Pancreas (tissue), 10 donors: ENCODE measurements around the gene ANKRD34A. TPM values are rescaled to one million over a fixed set of nuclear protein-coding genes. Genes with fewer than 3 reads are reported as not detected.
A peak's percentile ranks its signal among the peaks of the same experiment; 100 is the strongest.

Experiments
- ATAC-seq, 4 donors: fragments of 200-7000 bp; cut with Tn5 transposase; one replicate each; pipeline versions ENCODE4 v1.8.0 to v1.9.1; 2020; ENCODE audit warnings: mild to moderate bottlenecking in 4 of 4, moderate library complexity in 4 of 4
- DNase-seq, 6 donors: peaks; one replicate each; pipeline ENCODE4 v3.0.0-alpha.2; 2020
- FAIRE-seq: peaks from 2 replicates; lab custom pipeline; 2012; peaks lifted over from hg19 to GRCh38; lab: Jason Lieb, UNC
- H3K27ac ChIP-seq, 4 donors: fragments of 200-600 bp; sonication (generic); 1 replicate in 3 of 4; 2 replicates in 1 of 4; pipeline versions ENCODE4 v1.5.0 to v1.8.0; 2020
- H3K27me3 ChIP-seq, 4 donors: fragments of 200-600 bp; one replicate each; pipeline ENCODE4 v1.8.0; 2021
- H3K36me3 ChIP-seq, 3 donors: fragments of 200-600 bp; sonication (generic) in 1 of 3; one replicate each; pipeline versions ENCODE4 v1.5.0 to v1.8.0; 2020 to 2021
- H3K4me1 ChIP-seq, 3 donors: fragments of 200-600 bp; one replicate each; pipeline ENCODE4 v1.8.0; 2021
- H3K4me3 ChIP-seq, 4 donors: fragments of 200-600 bp; sonication (generic) in 2 of 4; one replicate each; pipeline versions ENCODE4 v1.5.0 to v1.8.0; 2020 to 2021
- H3K9me3 ChIP-seq, 4 donors: fragments of 200-600 bp; one replicate each; pipeline ENCODE4 v1.8.0; 2021
- CTCF ChIP-seq, 4 donors: fragments of 200-600 bp; sonication (generic) in 3 of 4; IDR thresholded peaks; one replicate each; pipeline versions ENCODE4 v1.5.0 to v1.8.0; 2021; ENCODE audit warnings: antibody characterized with exemption in 4 of 4
- WGBS, 2 donors: extraction: QIAGEN DNeasy Blood & Tissue Kit; methylation state at CpG; one replicate each; pipeline ENCODE4 v1.1.7; 2013; 5-methylcytosine and 5-hydroxymethylcytosine counted together
- intact Hi-C, 3 donors: fragments of 100-400 bp; cut with DNase I; formaldehyde crosslinking; loops; one replicate each; pipeline versions ENCODE4 v1.11.1 to v1.14.2; 2022
- polyA plus RNA-seq, 2 donors: library from polyadenylated mRNA; stranded (reverse); fragments of 200-250 nt; gene quantifications; one replicate each; pipeline ENCODE4 v1.2.3, GENCODE V29; 2013
- total RNA-seq, 6 donors: library from RNA; stranded (reverse); fragmentation: NEBNext Ultra II Directional in 4 of 6; extraction: Animal tissue kit (Norgen Biotek cat#: 25700) in 4 of 6; gene quantifications; one replicate each; pipeline versions ENCODE4 v1.2.1 to v1.2.4, GENCODE V29; 2021 to 2023
- donor health status: healthy with polysubstance abuse.
- donor health status: DM: no; HTN: no; CAD: no; lungs with moderate emphysema.
- donor health status: DM: no; HTN: no; CAD: no.
- donor health status: control.
- donor health status: control.
- donor health status: Bipolar disorder and iron deficiency.
- donor health status: DM: yes; HTN: yes; CAD: no.
- donor health status: DM: no; HTN: no; CAD: no.
- donor health status: DM: no; HTN: no; CAD: no.
- donor health status: DM: yes; HTN: yes; CAD: no.

Gene ANKRD34A
- total and polyA plus RNA-seq, 8 donors, result 0.04 to 0.38 (median 0.23) TPM

DNA sequence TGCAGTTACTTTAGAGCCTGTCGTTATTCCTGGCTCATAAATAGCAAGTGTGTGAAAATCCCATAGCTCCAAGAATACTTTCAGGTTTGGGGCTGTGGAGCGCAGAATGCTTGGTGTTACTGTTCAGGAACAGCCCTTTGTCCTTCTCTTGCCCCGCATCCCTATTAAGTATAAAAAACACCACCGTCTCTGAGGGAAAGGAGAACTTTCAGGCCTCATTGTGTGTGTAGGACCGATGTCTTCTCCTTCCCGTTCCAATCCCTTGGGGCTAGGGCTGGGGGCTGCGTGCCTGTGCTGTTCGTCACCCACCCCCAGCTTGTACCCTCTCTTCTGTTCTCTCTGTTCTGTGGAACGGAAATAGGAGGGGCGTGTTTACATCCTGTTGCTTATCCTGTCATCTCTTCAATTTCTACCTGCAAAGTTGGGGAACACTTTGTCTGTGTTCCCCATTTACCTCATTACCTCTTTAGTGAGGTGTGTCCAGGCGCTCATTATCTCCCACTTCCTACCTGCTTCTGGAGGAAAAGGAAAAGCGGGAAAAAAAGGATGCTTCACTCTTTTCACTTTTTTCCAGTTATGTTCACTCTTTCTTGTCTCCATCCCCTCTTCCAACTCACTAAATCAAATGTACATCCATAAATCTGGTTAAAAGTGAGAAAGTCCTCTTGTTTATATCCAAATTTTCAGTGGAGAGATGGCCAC is 32.8 kb upstream of the ANKRD34A start:
- no peak for FAIRE-seq
- Histone ChIP-seq H3K36me3 (peaks cover 0 to 41% (median 20%) of the 10 kb centered on the region in 3 donors), H3K4me1 (peaks cover 16 to 39% (median 19%) of the 10 kb centered on the region in 3 donors), H3K27ac (peak overlapping the region; percentile 57 to 96 (median 89)), H3K27me3 (no peaks in the 10 kb centered on the region), H3K4me3 (peak overlapping the region in 3 of 4 donors; percentile 57 to 93 (median 69)), H3K9me3 (no peaks in the 10 kb centered on the region)
- no peak for TF ChIP-seq CTCF (IDR thresholded peaks at IDR 0.05)
- 16% methylated on average over 12 of the region's 12 CpGs for WGBS, 2 donors
- DNase-seq, result peak in 3 of 6 donors; percentile 35 to 37 (median 35)
- intact Hi-C loops, result no loop called here
- ATAC-seq, result peak in 3 of 4 donors; percentile 0 to 10 (median 7)

GRCh38 chr1:145996433-145997015 is 32.1 kb upstream of the ANKRD34A start, which contains the start of gene TXNIP:
Gene TXNIP, minus strand, starts transcription at chr1:145996579. Its CDS starts 313 bp downstream, at chr1:145996266.
- no peak for TF ChIP-seq CTCF (IDR thresholded peaks at IDR 0.05)
- peaks cover 16 to 46% (median 19%) of the 10 kb centered on the region in 3 donors for H3K4me1 ChIP-seq
- H3K4me3 ChIP-seq, result peak within 1 kb of the TSS; percentile 57 to 93 (median 65)
- ATAC-seq (peak; percentile 75 to 93 (median 88)), DNase-seq (peak; percentile 91 to 99 (median 98)), FAIRE-seq (peak; percentile 61)
- 0 to 1% methylated on average over 30 of the region's 30 CpGs for WGBS, 2 donors
- H3K36me3 ChIP-seq, result peaks cover 0 to 45% (median 20%) of the 10 kb centered on the region in 3 donors
- H3K27me3 ChIP-seq, result no peaks in the 10 kb centered on the region
- peak within 1 kb of the TSS; percentile 57 to 96 (median 89) for H3K27ac ChIP-seq
- H3K9me3 ChIP-seq, result no peaks in the 10 kb centered on the region
- intact Hi-C loops, result no loop called here

DNA sequence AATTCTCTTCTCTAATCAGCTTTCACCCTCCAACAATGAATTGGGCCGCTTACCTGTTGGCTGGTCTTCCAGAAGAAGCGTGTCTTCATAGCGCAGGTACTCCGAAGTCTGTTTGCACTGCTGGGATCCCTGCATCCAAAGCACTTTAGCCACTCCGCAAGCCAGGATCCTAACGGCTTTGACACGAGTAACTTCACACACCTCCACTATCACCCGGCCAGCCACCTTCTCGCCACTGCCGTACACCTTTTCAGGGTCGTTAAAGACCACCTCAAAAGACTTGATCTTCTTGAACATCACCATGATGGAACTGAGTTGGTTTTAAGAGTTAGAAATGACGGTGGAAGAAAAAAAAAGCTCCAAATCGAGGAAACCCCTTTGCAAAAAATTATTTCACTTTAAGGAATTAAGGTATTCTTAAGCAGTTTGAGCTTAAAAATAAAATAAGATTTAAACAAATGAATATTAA is 31.6 kb upstream of the ANKRD34A start:
- no peak for TF ChIP-seq CTCF (IDR thresholded peaks at IDR 0.05)
- intact Hi-C loops, result no loop called here
- DNase-seq, result peak in 4 of 6 donors; percentile 43 to 54 (median 52)
- Histone ChIP-seq H3K4me3 (peak overlapping the region; percentile 57 to 93 (median 65)), H3K9me3 (no peaks in the 10 kb centered on the region), H3K4me1 (peaks cover 16 to 49% (median 21%) of the 10 kb centered on the region in 3 donors), H3K36me3 (peaks cover 0 to 45% (median 20%) of the 10 kb centered on the region in 3 donors), H3K27me3 (no peaks in the 10 kb centered on the region), H3K27ac (peak overlapping the region; percentile 57 to 96 (median 89))
- FAIRE-seq, result no peak
- 0% methylated on average over 13 of the region's 13 CpGs for WGBS, 2 donors
- ATAC-seq, result peak in 3 of 4 donors; percentile 7 to 22 (median 17)

DNA sequence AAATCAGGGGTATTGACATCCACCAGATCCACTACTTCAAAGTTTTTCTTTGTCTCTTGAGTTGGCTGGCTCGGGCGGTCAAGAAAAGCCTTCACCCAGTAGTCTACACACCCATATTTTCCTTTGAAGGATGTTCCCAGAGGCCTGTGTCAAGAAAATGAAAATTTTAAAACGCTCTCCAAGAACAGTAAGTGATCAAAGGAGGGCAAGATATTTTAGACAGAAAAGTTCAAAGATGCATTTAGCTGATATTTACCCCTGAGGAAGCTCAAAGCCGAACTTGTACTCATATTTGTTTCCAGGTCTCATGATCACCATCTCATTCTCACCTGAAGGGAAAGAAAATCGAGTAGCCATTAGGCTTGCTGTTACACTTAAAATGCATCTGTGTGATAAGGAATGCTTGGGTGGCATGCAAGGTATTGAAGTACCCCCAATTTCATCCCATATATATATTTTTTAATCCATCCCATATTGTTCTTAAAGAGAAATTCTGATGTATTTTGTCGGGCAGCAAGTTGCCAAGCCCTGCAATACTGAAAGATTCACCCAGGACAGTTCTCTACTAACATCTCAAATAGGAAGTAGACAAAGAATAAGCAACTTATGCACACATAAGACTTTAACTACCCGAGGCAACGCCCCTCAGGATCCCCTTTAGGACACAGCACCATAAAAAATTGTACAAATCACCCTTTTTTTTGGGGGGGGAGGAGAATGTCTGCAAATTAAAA is 30.9 kb upstream of the ANKRD34A start:
- Histone ChIP-seq H3K27ac (peak overlapping the region; percentile 57 to 96 (median 89)), H3K9me3 (no peaks in the 10 kb centered on the region), H3K36me3 (peaks cover 0 to 45% (median 20%) of the 10 kb centered on the region in 3 donors), H3K4me1 (peaks cover 16 to 49% (median 27%) of the 10 kb centered on the region in 3 donors), H3K27me3 (no peaks in the 10 kb centered on the region), H3K4me3 (peak overlapping the region; percentile 57 to 93 (median 65))
- DNase-seq (peak in 1 of 6 donors; percentile 25), FAIRE-seq (no peak), ATAC-seq (no peak)
- intact Hi-C loops, result no loop called here
- no peak for TF ChIP-seq CTCF (IDR thresholded peaks at IDR 0.05)
- 0 to 1% methylated on average over 8 of the region's 8 CpGs for WGBS, 2 donors
